ENCODE results near the gene RPS6KA5.
"Not testable (repeated sequence)": the region's sequence is repeated elsewhere in the genome, so short reads cannot be mapped to it uniquely, and the experiment has no call there.

RPS6KA5 gene

GRCh38 chr14:90985601-90986242 lies 74.7 kb downstream of the RPS6KA5 start:
- TF ChIP-seq EZH2phosphoT487 (IDR thresholded peaks at IDR 0.05; ENCODE audit: borderline replicate concordance, low read length) (no peak), CTCF (IDR thresholded peaks at IDR 0.05; ENCODE audit: low read depth, low read length, poor library complexity, severe bottlenecking) (no peak)
- H3K79me2 ChIP-seq (ENCODE audit: control insufficient read depth, low read length), result no peaks in the 10 kb centered on the region
- peak overlapping the region; percentile 29 for H3K4me2 ChIP-seq (ENCODE audit: low read length)
- no peaks in the 10 kb centered on the region for H4K20me1 ChIP-seq (ENCODE audit: control insufficient read depth, insufficient read depth, low read depth, low read length)
- H3K27me3 ChIP-seq (ENCODE audit: control insufficient read depth, low read length), result no peaks in the 10 kb centered on the region
- H3F3A ChIP-seq (ENCODE audit: control insufficient read depth, insufficient read depth), result no peaks in the 10 kb centered on the region
- no peaks in the 10 kb centered on the region for H3K9me2 ChIP-seq (replicated peaks; ENCODE audit: control insufficient read depth, low read length)
- H3K4me3 ChIP-seq (ENCODE audit: low read length), result no peak overlapping the region
- no peaks in the 10 kb centered on the region for H3K9me3 ChIP-seq (ENCODE audit: control insufficient read depth, insufficient read depth, low read length)
- H3K36me3 ChIP-seq (ENCODE audit: control insufficient read depth, low read length), result no peaks in the 10 kb centered on the region
- peaks cover 16% of the 10 kb centered on the region for H3K4me1 ChIP-seq (ENCODE audit: control insufficient read depth, low read length)
- no peak overlapping the region for H3K27ac ChIP-seq (ENCODE audit: low read depth, low read length)

- TF ChIP-seq CTCF (IDR thresholded peaks at IDR 0.05; ENCODE audit: low read depth, low read length, poor library complexity, severe bottlenecking), result no peak
- no peak for TF ChIP-seq EZH2phosphoT487 (IDR thresholded peaks at IDR 0.05; ENCODE audit: borderline replicate concordance, low read length)
- no peaks in the 10 kb centered on the region for H3K9me3 ChIP-seq (ENCODE audit: control insufficient read depth, insufficient read depth, low read length)
- H3K36me3 ChIP-seq (ENCODE audit: control insufficient read depth, low read length), result no peaks in the 10 kb centered on the region
Observed at GRCh38 chr14:90983560-90983959, 76.9 kb downstream of the RPS6KA5 start.

GRCh38 chr14:90981636-90982035 lies 78.8 kb downstream of the RPS6KA5 start:
- H3K4me1 ChIP-seq (ENCODE audit: control insufficient read depth, low read length), result peaks cover 14% of the 10 kb centered on the region
- no peaks in the 10 kb centered on the region for H3K79me2 ChIP-seq (ENCODE audit: control insufficient read depth, low read length)
- H3K9me2 ChIP-seq (replicated peaks; ENCODE audit: control insufficient read depth, low read length), result no peaks in the 10 kb centered on the region
- no peak overlapping the region for H3K4me3 ChIP-seq (ENCODE audit: low read length)
- no peaks in the 10 kb centered on the region for H3K9me3 ChIP-seq (ENCODE audit: control insufficient read depth, insufficient read depth, low read length)
- H3K4me2 ChIP-seq (ENCODE audit: low read length), result no peak overlapping the region
- no peaks in the 10 kb centered on the region for H4K20me1 ChIP-seq (ENCODE audit: control insufficient read depth, insufficient read depth, low read depth, low read length)
- TF ChIP-seq EZH2phosphoT487 (IDR thresholded peaks at IDR 0.05; ENCODE audit: borderline replicate concordance, low read length) (no peak), CTCF (IDR thresholded peaks at IDR 0.05; ENCODE audit: low read depth, low read length, poor library complexity, severe bottlenecking) (no peak)
- no peaks in the 10 kb centered on the region for H3K36me3 ChIP-seq (ENCODE audit: control insufficient read depth, low read length)
- H3F3A ChIP-seq (ENCODE audit: control insufficient read depth, insufficient read depth), result no peaks in the 10 kb centered on the region
- no peak overlapping the region for H3K27ac ChIP-seq (ENCODE audit: low read depth, low read length)
- no peaks in the 10 kb centered on the region for H3K27me3 ChIP-seq (ENCODE audit: control insufficient read depth, low read length)

More at GRCh38 chr14:90983560-90983959, 76.9 kb downstream of the RPS6KA5 start:
- Histone ChIP-seq H3K4me3 (ENCODE audit: low read length) (no peak overlapping the region), H3F3A (ENCODE audit: control insufficient read depth, insufficient read depth) (no peaks in the 10 kb centered on the region), H3K27ac (ENCODE audit: low read depth, low read length) (no peak overlapping the region), H3K27me3 (ENCODE audit: control insufficient read depth, low read length) (no peaks in the 10 kb centered on the region), H3K9me2 (replicated peaks; ENCODE audit: control insufficient read depth, low read length) (no peaks in the 10 kb centered on the region), H3K79me2 (ENCODE audit: control insufficient read depth, low read length) (no peaks in the 10 kb centered on the region), H4K20me1 (ENCODE audit: control insufficient read depth, insufficient read depth, low read depth, low read length) (no peaks in the 10 kb centered on the region), H3K4me1 (ENCODE audit: control insufficient read depth, low read length) (peaks cover 16% of the 10 kb centered on the region), H3K4me2 (ENCODE audit: low read length) (no peak overlapping the region)

- not testable (repeated sequence) for H3K9me3 ChIP-seq (ENCODE audit: control insufficient read depth, insufficient read depth, low read length); H3K27ac ChIP-seq (ENCODE audit: low read depth, low read length); H3F3A ChIP-seq (ENCODE audit: control insufficient read depth, insufficient read depth); H3K79me2 ChIP-seq (ENCODE audit: control insufficient read depth, low read length); H3K4me2 ChIP-seq (ENCODE audit: low read length); H3K4me1 ChIP-seq (ENCODE audit: control insufficient read depth, low read length); H3K27me3 ChIP-seq (ENCODE audit: control insufficient read depth, low read length); H3K9me2 ChIP-seq (replicated peaks; ENCODE audit: control insufficient read depth, low read length); H3K4me3 ChIP-seq (ENCODE audit: low read length); H3K36me3 ChIP-seq (ENCODE audit: control insufficient read depth, low read length); H4K20me1 ChIP-seq (ENCODE audit: control insufficient read depth, insufficient read depth, low read depth, low read length)
Observed at GRCh38 chr14:90980636-90981035, 79.8 kb downstream of the RPS6KA5 start.

All from DOHH2 (cell line).